Spleen (tissue), 11 donors: ENCODE measurements around the gene PLAC1. TPM values are rescaled to one million over a fixed set of nuclear protein-coding genes. Genes with fewer than 3 reads are reported as not detected.

Source experiments
- DNase-seq: peaks from one replicate; pipeline ENCODE4 v3.0.0-alpha.2; 2020
- H3K27ac ChIP-seq, 8 donors: fragments of 200-600 bp; sonication (generic) in 7 of 8; 1 replicate in 4 of 8; 2 replicates in 4 of 8; pipeline versions ENCODE4 v1.5.0 to v1.8.0; 2016 to 2021; ENCODE audit warnings: inconsistent platforms in 4 of 8, mild to moderate bottlenecking in 4 of 8, moderate library complexity in 1 of 8
- H3K27me3 ChIP-seq, 7 donors: fragments of 200-600 bp; sonication (generic) in 6 of 7; replicated peaks in 1 of 7; 1 replicate in 4 of 7; 2 replicates in 3 of 7; pipeline versions ENCODE4 v1.5.0 to v1.8.0; 2016 to 2021; ENCODE audit warnings: inconsistent platforms in 3 of 7, mild to moderate bottlenecking in 1 of 7
- H3K36me3 ChIP-seq, 6 donors: fragments of 200-600 bp; sonication (generic) in 5 of 6; 1 replicate in 4 of 6; 2 replicates in 2 of 6; pipeline versions ENCODE4 v1.5.0 to v1.8.0; 2016 to 2021; ENCODE audit warnings: inconsistent platforms in 2 of 6
- H3K4me1 ChIP-seq, 6 donors: fragments of 200-600 bp; sonication (generic) in 5 of 6; 1 replicate in 3 of 6; 2 replicates in 3 of 6; pipeline versions ENCODE4 v1.5.0 to v1.8.0; 2016 to 2021; ENCODE audit warnings: inconsistent platforms in 3 of 6
- H3K4me3 ChIP-seq, 8 donors: fragments of 200-600 bp; sonication (generic) in 7 of 8; 1 replicate in 4 of 8; 2 replicates in 4 of 8; pipeline versions ENCODE4 v1.5.0 to v1.8.0; 2016 to 2021; ENCODE audit warnings: inconsistent platforms in 4 of 8, mild to moderate bottlenecking in 4 of 8, moderate library complexity in 2 of 8
- H3K9me3 ChIP-seq, 8 donors: fragments of 200-600 bp; sonication (generic) in 7 of 8; 1 replicate in 4 of 8; 2 replicates in 4 of 8; pipeline versions ENCODE4 v1.5.0 to v1.8.0; 2016 to 2021; ENCODE audit warnings: inconsistent platforms in 4 of 8
- POLR2A ChIP-seq, 3 donors: fragments of 450-650 bp; IDR thresholded peaks; one replicate each; pipeline ENCODE4 v1.5.1; 2017; ENCODE audit warnings: antibody characterized with exemption in 3 of 3, mild to moderate bottlenecking in 1 of 3
- POLR2AphosphoS5 ChIP-seq, 3 donors: sonication (generic); formaldehyde crosslinking; IDR thresholded peaks; one replicate each; pipeline ENCODE4 v1.5.1; 2017; ENCODE audit warnings: antibody characterized with exemption in 3 of 3
- WGBS, 5 donors: extraction: QIAGEN DNeasy Blood & Tissue Kit in 3 of 5; methylation state at CpG; one replicate each; pipeline versions ENCODE4 v1.1.5 to v1.1.7; 2013 to 2018; 5-methylcytosine and 5-hydroxymethylcytosine counted together
- intact Hi-C: fragments of 100-400 bp; cut with DNase I; formaldehyde crosslinking; loops from one replicate; pipeline ENCODE4 v1.15.0; 2023; ENCODE audit warnings: low total_unique reads
- polyA plus RNA-seq, 3 donors: library from polyadenylated mRNA; stranded (reverse); fragments of 200-250 nt; gene quantifications; one replicate each; pipeline ENCODE4 v1.2.1, GENCODE V29; 2013
- total RNA-seq, 7 donors: library from RNA; depleted of rRNA in 3 of 7; stranded (reverse); fragments of >200 nt in 3 of 7; fragmentation: NEBNext Ultra II Directional in 4 of 7; extraction: Animal tissue kit (Norgen Biotek cat#: 25700) in 4 of 7; gene quantifications; one replicate each; pipeline versions ENCODE4 v1.1.0 to v1.2.1, GENCODE V29; 2016 to 2021
- TF ChIP-seq, protein P1 (sequence below), 11 experiments: fragments of 200-600 bp in 7 of 11; fragments of 450-650 bp in 4 of 11; sonication (generic) in 4 of 11; IDR thresholded peaks in 8 of 11; conservative IDR thresholded peaks in 3 of 11; 1 replicate in 7 of 11; 2 replicates in 4 of 11; pipeline versions ENCODE4 v1.4.0 to v1.8.0; 2016 to 2021; ENCODE audit warnings: antibody characterized with exemption in 11 of 11, inconsistent platforms in 4 of 11, mild to moderate bottlenecking in 1 of 11
- donor health status: healthy with polysubstance abuse.
- donor health status: DM: no; HTN: no; CAD: no; lungs with moderate emphysema.
- donor health status: DM: no; HTN: no; CAD: no.
- donor health status: Bipolar disorder and iron deficiency.
- donor health status: healthy.
- donor health status: DM: no; HTN: no; CAD: no.
- donor health status: DM: yes; HTN: yes; CAD: no.

PLAC1 gene
- total and polyA plus RNA-seq, 10 donors: not detected

DNA sequence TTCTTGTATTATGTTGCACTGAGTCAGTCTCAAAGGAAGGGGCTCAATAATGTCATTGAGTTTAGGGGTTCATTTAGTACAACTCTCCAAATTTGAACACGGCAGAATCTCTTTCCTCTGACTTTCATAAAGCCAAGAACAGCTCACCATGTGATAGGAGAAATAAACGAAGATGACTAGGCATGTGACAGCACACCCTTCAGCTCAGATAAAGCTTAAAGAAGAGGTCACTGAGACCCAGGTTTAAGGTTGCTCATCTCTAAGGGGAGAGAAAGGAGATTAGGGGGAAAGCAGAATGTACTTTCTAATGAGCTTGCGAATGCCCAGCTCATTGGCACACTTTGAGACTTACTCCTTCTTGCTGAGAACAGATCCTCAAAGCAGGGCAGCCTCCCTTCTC lies 89.0 kb downstream of the PLAC1 start:
- WGBS, 5 donors: 73 to 94% (median 80%) methylated on average over 3 of the region's 3 CpGs
- Histone ChIP-seq H3K27me3 (peaks cover 0 to 3% (median 0%) of the 10 kb centered on the region in 7 donors), H3K4me3 (no peak overlapping the region), H3K4me1 (no peaks in the 10 kb centered on the region), H3K36me3 (no peaks in the 10 kb centered on the region), H3K9me3 (no peaks in the 10 kb centered on the region), H3K27ac (no peak overlapping the region)
- no peak for DNase-seq
- intact Hi-C loops: no loop called here
- no peak for TF ChIP-seq POLR2AphosphoS5 (IDR thresholded peaks at IDR 0.05)
- TF ChIP-seq, protein P1, sequence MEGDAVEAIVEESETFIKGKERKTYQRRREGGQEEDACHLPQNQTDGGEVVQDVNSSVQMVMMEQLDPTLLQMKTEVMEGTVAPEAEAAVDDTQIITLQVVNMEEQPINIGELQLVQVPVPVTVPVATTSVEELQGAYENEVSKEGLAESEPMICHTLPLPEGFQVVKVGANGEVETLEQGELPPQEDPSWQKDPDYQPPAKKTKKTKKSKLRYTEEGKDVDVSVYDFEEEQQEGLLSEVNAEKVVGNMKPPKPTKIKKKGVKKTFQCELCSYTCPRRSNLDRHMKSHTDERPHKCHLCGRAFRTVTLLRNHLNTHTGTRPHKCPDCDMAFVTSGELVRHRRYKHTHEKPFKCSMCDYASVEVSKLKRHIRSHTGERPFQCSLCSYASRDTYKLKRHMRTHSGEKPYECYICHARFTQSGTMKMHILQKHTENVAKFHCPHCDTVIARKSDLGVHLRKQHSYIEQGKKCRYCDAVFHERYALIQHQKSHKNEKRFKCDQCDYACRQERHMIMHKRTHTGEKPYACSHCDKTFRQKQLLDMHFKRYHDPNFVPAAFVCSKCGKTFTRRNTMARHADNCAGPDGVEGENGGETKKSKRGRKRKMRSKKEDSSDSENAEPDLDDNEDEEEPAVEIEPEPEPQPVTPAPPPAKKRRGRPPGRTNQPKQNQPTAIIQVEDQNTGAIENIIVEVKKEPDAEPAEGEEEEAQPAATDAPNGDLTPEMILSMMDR (IDR thresholded peaks at IDR 0.05 in 8 of 11, conservative IDR thresholded peaks at IDR 0.05 in 3 of 11): no peak
- TF ChIP-seq POLR2A (IDR thresholded peaks at IDR 0.05): no peak

DNA sequence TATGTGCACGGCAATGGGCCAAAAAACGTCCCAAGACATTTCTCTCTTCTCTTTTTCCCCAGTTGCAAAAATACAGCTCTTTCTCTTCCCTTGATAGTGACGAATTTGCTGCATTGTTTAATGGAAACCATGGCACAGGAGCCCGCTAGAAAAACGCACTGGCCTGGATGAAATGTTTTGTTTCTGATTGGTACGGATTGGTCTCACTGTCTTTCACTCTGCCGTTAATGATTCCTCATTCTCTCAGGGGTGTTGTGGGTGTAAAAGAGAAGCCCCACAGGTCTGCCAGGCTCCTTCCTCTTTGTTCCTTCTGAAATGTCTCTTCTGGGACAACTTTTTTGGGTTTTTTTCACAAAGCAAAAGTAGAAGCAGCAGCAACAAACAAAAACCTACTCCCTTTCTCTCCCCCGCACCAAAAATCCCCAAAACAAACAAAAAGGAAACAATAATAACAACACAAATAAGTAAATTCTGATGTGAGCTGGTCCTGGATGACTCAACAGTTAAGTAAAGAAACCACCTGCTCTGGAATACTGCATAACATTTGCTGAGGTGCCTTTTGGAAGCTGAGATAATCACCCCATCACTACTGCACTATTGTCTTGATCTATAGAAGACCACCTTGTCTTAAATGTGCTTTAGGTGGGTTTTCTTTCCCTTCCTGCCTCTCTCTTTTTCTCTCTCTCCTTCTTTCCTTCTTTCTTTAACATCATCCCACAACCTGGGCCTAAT lies 89.8 kb downstream of the PLAC1 start:
- TF ChIP-seq POLR2A (IDR thresholded peaks at IDR 0.05): no peak
- intact Hi-C loops: no loop called here
- Histone ChIP-seq H3K27ac (no peak overlapping the region), H3K36me3 (no peaks in the 10 kb centered on the region), H3K9me3 (no peaks in the 10 kb centered on the region), H3K4me1 (no peaks in the 10 kb centered on the region), H3K27me3 (peaks cover 0 to 3% (median 0%) of the 10 kb centered on the region in 7 donors), H3K4me3 (no peak overlapping the region)
- no peak for DNase-seq
- 60 to 81% (median 76%) methylated on average over 8 of the region's 8 CpGs for WGBS, 5 donors

DNA sequence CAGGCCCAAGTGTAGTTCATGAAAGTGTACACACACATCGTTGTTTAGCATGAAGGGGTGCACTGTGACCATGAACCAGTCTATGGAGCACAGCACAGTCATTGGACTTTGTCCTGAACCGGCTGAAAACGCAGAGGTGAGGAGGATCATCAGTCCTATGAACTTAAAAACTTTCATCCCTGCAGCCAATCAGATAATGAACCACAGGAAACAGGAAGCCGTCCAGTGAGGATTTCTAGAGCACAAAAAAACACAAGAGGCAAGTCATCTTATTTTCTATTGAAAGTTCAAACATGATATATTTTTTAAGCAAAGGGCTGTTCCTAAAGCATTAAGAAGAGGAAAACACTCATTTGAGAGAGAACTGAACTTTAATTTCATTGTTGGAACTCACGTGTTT lies 91.8 kb downstream of the PLAC1 start:
- intact Hi-C loops: no loop called here
- no peaks in the 10 kb centered on the region for H3K9me3 ChIP-seq
- no peak for DNase-seq
- H3K36me3 ChIP-seq: no peaks in the 10 kb centered on the region
- TF ChIP-seq, protein P1 (IDR thresholded peaks at IDR 0.05 in 8 of 11, conservative IDR thresholded peaks at IDR 0.05 in 3 of 11): no peak
- TF ChIP-seq POLR2AphosphoS5 (IDR thresholded peaks at IDR 0.05) (no peak), POLR2A (IDR thresholded peaks at IDR 0.05) (no peak)
- H3K4me3 ChIP-seq: no peak overlapping the region
- H3K4me1 ChIP-seq: no peaks in the 10 kb centered on the region
- no peak overlapping the region for H3K27ac ChIP-seq
- 50 to 70% (median 57%) methylated on average over 5 of the region's 5 CpGs for WGBS, 5 donors
- peaks cover 0 to 3% (median 0%) of the 10 kb centered on the region in 7 donors for H3K27me3 ChIP-seq

DNA sequence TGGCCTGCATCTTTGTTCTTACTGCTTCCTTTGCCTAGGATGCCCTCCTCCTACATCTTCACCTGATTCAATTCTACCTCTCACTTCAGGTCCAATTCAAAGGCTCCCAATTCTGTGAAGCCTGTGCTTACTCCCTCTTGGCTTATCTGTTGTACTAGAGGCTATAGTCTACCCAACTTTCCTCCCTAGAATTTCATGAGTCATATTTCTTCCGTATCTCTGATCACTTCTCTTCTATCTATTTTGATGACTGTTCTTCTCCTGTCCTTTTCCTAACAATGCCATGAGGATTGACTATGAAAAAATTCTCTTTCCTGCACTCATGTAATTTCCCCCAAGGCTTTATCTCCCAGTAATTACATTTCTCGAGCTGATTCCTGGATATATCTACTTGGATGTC lies 96.3 kb downstream of the PLAC1 start:
- no peak overlapping the region for H3K27ac ChIP-seq
- H3K9me3 ChIP-seq: no peaks in the 10 kb centered on the region
- H3K36me3 ChIP-seq: no peaks in the 10 kb centered on the region
- H3K4me3 ChIP-seq: no peak overlapping the region
- 53 to 87% (median 77%) methylated on average over 2 of the region's 2 CpGs for WGBS, 5 donors
- intact Hi-C loops: no loop called here
- no peak for DNase-seq
- H3K27me3 ChIP-seq: peaks cover 0 to 3% (median 0%) of the 10 kb centered on the region in 7 donors
- TF ChIP-seq POLR2AphosphoS5 (IDR thresholded peaks at IDR 0.05) (no peak), POLR2A (IDR thresholded peaks at IDR 0.05) (no peak)
- TF ChIP-seq, protein P1 (IDR thresholded peaks at IDR 0.05 in 8 of 11, conservative IDR thresholded peaks at IDR 0.05 in 3 of 11): no peak
- H3K4me1 ChIP-seq: no peaks in the 10 kb centered on the region
